RCC 7860 (cell line): ENCODE results near the gene SHC2.
"Not testable (repeated sequence)": the region's sequence is repeated elsewhere in the genome, so short reads cannot be mapped to it uniquely, and the experiment has no call there.

Experiments used
- DNase-seq: peaks from one replicate; pipeline ENCODE4 v3.0.0-alpha.2; 2015; ENCODE audit warnings: low spot score
- FAIRE-seq: peaks from 2 replicates; lab custom pipeline; 2012; peaks lifted over from hg19 to GRCh38; lab: Jason Lieb, UNC

The SHC2 gene

DNA sequence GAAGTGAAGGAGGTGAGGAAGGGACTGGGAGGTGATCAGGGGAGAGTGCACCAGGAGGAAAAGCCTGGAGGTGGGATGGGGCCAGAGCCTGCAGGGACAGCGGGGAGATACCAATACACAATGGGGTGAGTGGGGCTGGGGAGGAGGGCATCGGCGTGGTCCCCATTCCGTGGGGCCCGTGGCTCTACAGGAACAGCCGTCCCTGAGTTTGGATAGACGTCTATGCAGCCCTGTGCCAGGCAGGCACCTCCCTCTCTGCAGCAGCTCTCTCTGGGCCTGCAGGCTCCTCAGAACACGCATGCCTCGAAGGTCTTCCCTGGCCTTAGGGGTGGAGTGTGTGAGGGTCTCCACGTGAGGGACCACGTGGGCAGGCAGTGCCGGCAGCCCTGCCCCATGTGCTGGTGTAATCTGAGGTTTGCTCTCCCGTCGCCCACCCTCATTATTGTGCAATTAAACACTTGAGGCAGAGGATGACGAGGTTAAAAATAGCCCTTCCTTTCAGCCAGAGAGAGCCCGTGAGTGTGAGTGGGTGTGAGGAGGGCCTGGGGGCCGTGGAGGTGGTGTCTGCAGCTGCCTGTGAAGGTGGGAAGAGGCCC, 68.4 kb downstream of the SHC2 start:
- DNase-seq (no peak), FAIRE-seq (no peak)

GRCh38 chr19:391726-392374, 69.0 kb downstream of the SHC2 start:
- DNase-seq: no peak
- FAIRE-seq: no peak

DNA sequence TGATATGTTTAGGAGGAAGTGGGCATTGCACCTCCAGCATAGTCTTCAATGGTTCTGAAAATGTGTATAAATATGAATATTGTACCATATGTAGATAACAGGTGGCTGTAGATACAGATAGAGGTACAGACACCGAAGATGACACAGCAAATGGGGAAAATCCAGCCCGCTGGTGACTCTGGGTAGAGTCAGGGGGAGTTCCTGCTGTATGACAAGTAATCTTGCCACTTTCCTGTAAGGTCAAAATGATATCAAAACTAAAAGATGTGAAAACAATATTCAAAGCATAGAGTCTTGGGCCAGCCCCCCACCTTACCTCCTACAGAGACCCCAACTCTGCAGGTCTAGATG, 69.7 kb downstream of the SHC2 start:
- FAIRE-seq (no peak), DNase-seq (no peak)

DNA sequence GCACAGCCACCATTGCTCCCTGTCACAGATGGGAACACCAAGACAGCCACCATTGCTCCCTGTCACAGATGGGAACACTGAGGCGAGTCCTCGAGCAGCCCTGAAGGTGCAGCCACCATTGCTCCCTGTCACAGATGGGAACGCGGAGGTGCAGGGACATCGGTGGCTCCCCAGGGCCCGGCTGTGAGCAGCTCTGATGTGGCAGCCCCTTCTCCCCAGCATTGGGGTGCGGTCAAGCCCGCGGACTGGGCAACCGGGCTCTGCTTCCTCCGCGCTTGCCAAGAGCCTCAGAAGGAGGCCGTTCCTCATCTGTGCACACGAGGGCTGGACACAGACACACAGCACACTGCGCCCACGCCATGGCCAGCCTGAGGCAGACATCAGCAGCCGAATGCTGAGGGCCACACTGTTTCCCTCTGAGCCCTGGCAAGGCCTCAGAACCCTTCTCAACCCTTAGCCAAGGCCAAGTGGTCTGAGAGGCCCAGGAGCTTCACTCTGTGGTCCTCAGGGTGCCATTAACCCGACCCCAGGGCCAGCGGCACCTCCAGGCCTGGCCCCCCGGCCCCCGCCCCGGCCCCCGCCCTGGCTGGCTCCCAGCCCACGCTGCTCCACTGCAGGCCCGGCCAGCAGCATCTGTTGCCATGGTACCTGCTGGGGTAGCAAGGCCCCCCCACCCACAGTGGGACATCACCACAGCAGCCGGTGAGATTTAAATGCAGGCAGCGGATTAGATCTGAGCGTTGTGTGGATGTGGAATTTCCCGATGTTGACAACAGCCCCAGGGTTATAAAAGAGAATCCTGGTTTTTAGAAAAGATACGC, 70.2 kb downstream of the SHC2 start:
- FAIRE-seq (no peak), DNase-seq (no peak)

DNA sequence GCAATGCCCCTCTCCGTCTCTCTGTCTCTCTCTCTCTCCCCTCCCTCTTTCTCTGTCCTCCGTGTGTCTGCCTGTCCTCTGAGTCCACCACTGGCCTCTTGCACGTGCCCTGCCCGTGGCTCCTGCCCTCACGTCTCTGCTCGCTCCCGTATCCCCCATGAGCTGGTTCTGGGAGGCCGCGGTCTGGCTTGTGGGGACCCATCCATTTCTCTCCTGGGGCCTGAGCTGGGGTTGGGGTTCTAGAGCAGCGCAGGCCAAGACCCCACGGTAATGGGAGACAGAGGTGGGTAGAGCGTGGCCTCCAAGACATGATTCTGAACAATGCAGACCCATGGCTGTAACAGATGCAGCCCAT, 70.9 kb downstream of the SHC2 start:
- FAIRE-seq (no peak), DNase-seq (no peak)

GRCh38 chr19:389255-389934, 71.4 kb downstream of the SHC2 start:
- DNase-seq: no peak
- FAIRE-seq: no peak

DNA sequence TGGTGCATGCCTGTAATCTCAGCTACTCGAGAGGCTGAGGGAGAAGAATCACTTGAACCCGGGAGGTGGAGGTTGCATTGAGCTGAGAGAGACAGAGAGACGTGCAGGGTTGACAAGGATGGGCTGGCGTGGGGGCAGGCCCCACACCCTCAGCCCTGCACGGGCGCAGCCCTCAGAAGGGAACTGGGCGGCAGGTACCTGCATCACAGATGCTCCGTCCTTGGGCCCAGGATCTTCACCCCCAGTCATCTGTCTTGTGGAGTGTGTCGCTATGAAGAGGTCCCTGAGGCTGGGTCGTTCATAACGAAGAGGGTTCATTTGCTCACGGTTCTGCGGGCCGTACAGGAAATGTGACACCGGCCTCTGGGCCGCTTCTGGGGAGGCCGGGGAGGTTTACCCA, 72.1 kb downstream of the SHC2 start:
- FAIRE-seq: no peak

DNA sequence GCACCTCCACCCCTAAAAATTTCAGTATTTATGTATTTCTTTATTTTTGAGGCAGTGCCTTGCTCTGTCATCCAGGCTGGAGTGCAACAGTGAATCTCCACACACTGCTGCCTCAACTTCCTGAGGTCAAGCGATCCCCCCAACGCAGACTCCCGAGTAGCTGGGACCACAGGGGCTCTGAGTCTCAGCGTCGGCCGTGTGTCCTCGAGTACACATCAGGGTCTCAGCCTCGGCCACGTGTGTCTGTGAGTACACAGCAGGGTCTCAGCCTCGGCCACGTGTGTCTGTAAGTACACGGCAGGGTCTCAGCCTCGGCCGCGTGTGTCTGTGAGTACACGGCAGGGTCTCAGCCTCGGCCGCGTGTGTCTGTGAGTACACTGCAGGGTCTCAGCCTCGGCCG, 73.1 kb downstream of the SHC2 start:
- no peak for FAIRE-seq
- no peak for DNase-seq

More for the DNA sequence above, 72.1 kb downstream of the SHC2 start:
- no peak for DNase-seq

DNA sequence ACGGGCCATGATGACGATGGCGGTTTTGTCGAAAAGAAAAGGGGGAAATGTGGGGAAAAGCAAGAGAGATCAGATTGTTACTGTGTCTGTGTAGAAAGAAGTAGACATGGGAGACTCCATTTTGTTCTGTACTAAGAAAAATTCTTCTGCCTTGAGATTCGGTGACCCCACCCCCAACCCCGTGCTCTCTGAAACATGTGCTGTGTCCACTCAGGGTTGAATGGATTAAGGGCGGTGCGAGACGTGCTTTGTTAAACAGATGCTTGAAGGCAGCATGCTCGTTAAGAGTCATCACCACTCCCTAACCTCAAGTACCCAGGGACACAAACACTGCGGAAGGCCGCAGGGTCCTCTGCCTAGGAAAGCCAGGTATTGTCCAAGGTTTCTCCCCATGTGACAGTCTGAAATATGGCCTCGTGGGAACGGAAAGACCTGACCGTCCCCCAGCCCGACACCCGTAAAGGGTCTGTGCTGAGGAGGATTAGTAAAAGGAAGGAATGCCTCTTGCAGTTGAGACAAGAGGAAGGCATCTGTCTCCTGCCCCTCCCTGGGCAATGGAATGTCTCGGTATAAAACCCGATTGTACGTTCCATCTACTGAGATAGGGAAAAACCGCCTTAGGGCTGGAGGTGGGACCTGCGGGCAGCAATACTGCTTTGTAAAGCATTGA, 74.1 kb downstream of the SHC2 start:
- not testable (repeated sequence) for FAIRE-seq, DNase-seq

DNA sequence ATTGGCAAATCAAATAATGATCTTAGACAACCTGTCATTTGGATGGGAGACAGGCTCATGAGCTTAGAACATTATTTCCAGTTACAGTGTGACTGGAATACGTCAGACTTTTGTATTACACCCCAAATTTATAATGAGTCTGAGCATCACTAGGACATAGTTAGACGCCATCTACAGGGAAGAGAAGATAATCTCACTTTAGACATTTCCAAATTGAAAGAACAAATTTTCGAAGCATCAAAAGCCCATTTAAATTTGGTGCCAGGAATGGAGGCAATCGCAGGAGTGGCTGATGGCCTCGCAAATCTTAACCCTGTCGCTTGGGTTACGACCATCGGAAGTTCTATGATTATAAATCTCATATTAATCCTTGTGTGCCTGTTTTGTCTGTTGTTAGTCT, 74.6 kb downstream of the SHC2 start:
- DNase-seq, FAIRE-seq: not testable (repeated sequence)

- DNase-seq: peak; percentile 72
- peak; percentile 83 for FAIRE-seq
Observed at GRCh38 chr19:384799-385169, 76.0 kb downstream of the SHC2 start.

GRCh38 chr19:383922-384798, 76.7 kb downstream of the SHC2 start:
- DNase-seq: no peak
- FAIRE-seq: no peak

DNA sequence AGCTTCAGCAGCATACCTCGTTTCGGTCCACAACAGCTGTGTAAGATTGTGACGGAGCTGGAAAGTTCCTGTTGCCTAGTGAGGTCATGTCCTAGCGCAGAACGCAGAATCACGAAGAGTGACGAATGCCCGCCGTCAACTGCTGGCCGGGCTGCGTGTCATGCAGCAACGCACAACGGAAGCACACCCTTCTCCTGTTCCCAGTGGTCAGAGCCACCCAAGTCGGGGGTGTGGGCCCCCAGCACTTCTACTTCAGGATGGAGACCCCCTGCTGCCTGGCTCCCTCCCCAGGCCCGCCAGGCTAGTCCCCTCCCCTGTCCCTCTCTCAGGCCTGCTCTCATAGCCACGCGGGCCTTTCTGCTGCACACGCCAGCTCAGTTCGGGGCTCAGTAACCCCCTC, 77.8 kb downstream of the SHC2 start:
- FAIRE-seq (no peak), DNase-seq (no peak)

- peak; percentile 83 for DNase-seq
- FAIRE-seq: peak; percentile 72
Observed at GRCh38 chr19:382578-382977, 78.3 kb downstream of the SHC2 start.

DNA sequence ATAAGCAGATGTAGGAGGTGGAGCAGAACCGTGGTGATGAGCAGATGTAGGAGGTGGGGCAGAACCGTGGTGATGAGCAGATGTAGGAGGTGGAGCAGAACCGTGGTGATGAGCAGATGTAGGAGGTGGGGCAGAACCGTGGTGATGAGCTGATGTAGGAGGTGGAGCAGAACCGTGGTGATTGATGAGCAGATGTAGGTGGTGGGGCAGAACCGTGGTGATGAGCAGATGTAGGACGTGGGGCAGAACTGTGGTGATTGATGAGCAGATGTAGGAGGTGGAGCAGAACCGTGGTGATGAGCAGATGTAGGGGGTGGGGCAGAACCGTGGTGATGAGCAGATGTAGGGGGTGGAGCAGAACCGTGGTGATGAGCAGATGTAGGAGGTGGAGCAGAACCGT, 78.9 kb downstream of the SHC2 start:
- not testable (repeated sequence) for DNase-seq, FAIRE-seq

GRCh38 chr19:380618-381219, 80.1 kb downstream of the SHC2 start:
- not testable (repeated sequence) for FAIRE-seq, DNase-seq

DNA sequence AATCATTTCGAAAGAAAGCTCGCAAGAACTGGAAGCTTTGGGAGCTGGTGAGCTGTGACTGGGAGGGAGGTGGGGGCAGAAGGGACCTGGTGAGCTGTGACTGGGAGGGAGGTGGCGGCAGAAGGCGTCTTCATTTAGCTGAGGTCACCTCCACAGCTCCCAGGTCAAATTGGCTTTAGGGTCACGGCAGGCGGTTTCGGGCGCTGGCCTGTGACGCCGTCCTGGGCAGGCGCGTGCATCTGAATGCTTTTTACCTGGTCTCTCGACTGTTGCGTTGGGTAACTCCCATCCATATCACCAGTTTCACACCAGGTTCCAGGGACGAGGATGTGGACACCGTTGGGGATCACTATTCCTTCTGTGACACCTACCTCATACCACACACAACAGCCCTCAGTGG, 81.0 kb downstream of the SHC2 start:
- DNase-seq: no peak
- no peak for FAIRE-seq

DNA sequence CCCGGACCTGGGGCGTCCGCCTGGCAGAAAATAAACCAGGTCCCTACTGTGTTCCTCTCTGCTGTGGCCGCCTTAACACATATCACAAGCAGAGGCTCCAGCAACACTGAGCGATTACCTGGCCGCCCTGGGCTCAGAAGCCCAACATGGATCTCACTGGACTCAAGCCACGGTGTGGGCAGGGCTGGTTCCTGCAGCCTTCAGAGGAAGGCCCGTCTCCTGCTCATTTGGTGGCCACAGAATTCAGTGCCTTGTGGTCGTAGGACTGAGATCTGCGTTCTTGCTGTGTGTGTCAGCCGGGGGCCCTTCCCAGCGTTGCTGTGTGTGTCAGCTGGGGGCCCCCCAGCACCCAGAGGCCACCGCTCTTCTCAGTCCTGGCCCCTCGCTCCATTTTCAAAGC, 82.1 kb downstream of the SHC2 start:
- no peak for FAIRE-seq

DNA sequence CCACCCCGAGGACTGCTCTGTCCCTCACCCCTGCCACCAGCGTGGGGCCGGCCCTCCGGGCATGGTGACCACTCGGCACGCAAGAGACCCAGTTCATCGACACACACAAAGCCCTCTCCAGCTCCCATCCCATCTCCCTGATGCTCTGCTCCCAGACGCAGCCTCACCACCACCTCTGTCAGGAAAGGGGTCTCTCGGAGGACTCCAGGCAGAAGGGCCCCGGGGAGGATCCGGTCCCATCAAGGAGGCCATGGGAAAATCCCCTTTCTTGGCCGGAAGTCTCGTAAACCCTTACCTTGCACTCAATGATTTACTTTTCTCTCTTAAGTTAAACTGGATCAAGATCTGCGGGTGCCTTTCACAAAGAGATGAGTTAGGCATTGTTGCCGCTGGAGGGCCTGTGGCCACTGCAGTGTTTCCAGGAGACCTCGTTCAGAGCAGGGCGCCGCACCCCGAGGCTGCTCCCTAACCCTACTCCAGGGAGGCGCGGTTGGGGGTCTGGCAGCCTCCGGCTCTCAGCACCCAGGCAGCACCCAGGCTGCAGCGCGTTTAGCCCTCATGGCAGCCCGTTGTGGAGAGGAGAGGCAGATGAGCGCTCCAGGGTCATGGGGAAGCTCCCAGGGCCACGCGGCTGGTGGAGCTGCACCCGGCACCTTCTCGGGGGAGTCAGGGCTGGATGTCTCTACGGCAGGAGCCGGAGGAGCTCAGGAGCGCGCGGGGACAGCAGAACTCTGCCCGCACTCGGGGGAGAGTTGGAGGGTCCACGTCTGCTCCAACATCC, 82.8 kb downstream of the SHC2 start:
- no peak for DNase-seq
- FAIRE-seq: no peak

More for the DNA sequence above, 82.1 kb downstream of the SHC2 start:
- no peak for DNase-seq
